LHCN-M2 (cell line): ENCODE data around the gene PKIB. TPM values are rescaled to one million over a fixed set of nuclear protein-coding genes. Genes with fewer than 3 reads are reported as not detected.
A peak's percentile ranks its signal among the peaks of the same experiment; 100 is the strongest.
"Not testable (repeated sequence)": the region's sequence is repeated elsewhere in the genome, so short reads cannot be mapped to it uniquely, and the experiment has no call there.

Source experiments
- DNase-seq: peaks from one replicate; pipeline ENCODE4 v3.0.0-alpha.2; 2012; ENCODE audit warnings: low read depth
- polyA plus RNA-seq: library from polyadenylated mRNA; unstranded; fragments of >200 nt; gene quantifications from one replicate; pipeline ENCODE4 v1.2.1, GENCODE V29; 2012; ENCODE audit warnings: missing spikeins
- total RNA-seq: library from RNA; depleted of rRNA; stranded (reverse); fragments of >200 nt; gene quantifications from 2 replicates; pipeline ENCODE4 v1.2.3, GENCODE V29; 2014; rRNA removed

PKIB gene
- 0.45 and 0.57 TPM in 2 replicates for total RNA-seq
- polyA plus RNA-seq: not detected

GRCh38 chr6:122609881-122610689 is at the start of gene PKIB:
Gene PKIB, plus strand, starts transcription at chr6:122610405. Its CDS starts 107,390 bp downstream, at chr6:122717795.
- DNase-seq: peak; percentile 55

GRCh38 chr6:122563364-122564052 is 46.7 kb upstream of the PKIB start:
- DNase-seq: no peak

GRCh38 chr6:122564230-122564629 is 46.0 kb upstream of the PKIB start:
- DNase-seq: no peak

GRCh38 chr6:122565708-122566107 is 44.5 kb upstream of the PKIB start:
- DNase-seq: no peak

- DNase-seq: no peak
Measured at GRCh38 chr6:122567034-122567433, 43.2 kb upstream of the PKIB start.

GRCh38 chr6:122568350-122568749 is 41.9 kb upstream of the PKIB start:
- DNase-seq: no peak

- no peak for DNase-seq
Measured at GRCh38 chr6:122568797-122569221, 41.4 kb upstream of the PKIB start.

GRCh38 chr6:122569230-122569771 is 40.9 kb upstream of the PKIB start:
- DNase-seq: peak; percentile 7

- no peak for DNase-seq
Measured at GRCh38 chr6:122571888-122572287, 38.3 kb upstream of the PKIB start.

- DNase-seq: no peak
Measured at GRCh38 chr6:122576888-122577287, 33.3 kb upstream of the PKIB start.

GRCh38 chr6:122578961-122579360 is 31.2 kb upstream of the PKIB start:
- DNase-seq: no peak

- DNase-seq: peak; percentile 5
Measured at GRCh38 chr6:122580737-122581136, 29.5 kb upstream of the PKIB start.

- DNase-seq: no peak
Measured at GRCh38 chr6:122589115-122589514, 21.1 kb upstream of the PKIB start.

GRCh38 chr6:122598295-122598694 is 11.9 kb upstream of the PKIB start:
- not testable (repeated sequence) for DNase-seq

GRCh38 chr6:122604676-122605075 is 5.5 kb upstream of the PKIB start:
- DNase-seq: no peak

GRCh38 chr6:122610690-122611455 is 668 bp downstream of the PKIB start:
- peak; percentile 3 for DNase-seq

GRCh38 chr6:122612838-122613237 is 2.6 kb downstream of the PKIB start:
- DNase-seq: no peak

- no peak for DNase-seq
Measured at GRCh38 chr6:122614303-122614702, 4.1 kb downstream of the PKIB start.

- DNase-seq: no peak
Measured at GRCh38 chr6:122615409-122615808, 5.2 kb downstream of the PKIB start.

- DNase-seq: no peak
Measured at GRCh38 chr6:122616877-122617276, 6.7 kb downstream of the PKIB start.

- no peak for DNase-seq
Measured at GRCh38 chr6:122619309-122619708, 9.1 kb downstream of the PKIB start.

GRCh38 chr6:122620428-122620827 is 10.2 kb downstream of the PKIB start:
- DNase-seq: no peak
